LNCAP (cell line): ENCODE results near the gene TRAIP.

Experiments used
- CTCF ChIP-seq: fragments of 450-650 bp; IDR thresholded peaks from 2 replicates; pipeline ENCODE4 v1.5.1; 2017; ENCODE audit warnings: mild to moderate bottlenecking

TRAIP gene

GRCh38 chr3:49780080-49780974 is 76.0 kb downstream of the TRAIP start:
- TF ChIP-seq CTCF: no peak

GRCh38 chr3:49779358-49780079 is 76.8 kb downstream of the TRAIP start:
- TF ChIP-seq CTCF: no peak
